ENCODE results near the gene SOX10. TPM values are rescaled to one million over a fixed set of nuclear protein-coding genes. Genes with fewer than 3 reads are reported as not detected.

SOX10 gene
- total RNA-seq, 1 experiment from 2014 or later = not detected

DNA sequence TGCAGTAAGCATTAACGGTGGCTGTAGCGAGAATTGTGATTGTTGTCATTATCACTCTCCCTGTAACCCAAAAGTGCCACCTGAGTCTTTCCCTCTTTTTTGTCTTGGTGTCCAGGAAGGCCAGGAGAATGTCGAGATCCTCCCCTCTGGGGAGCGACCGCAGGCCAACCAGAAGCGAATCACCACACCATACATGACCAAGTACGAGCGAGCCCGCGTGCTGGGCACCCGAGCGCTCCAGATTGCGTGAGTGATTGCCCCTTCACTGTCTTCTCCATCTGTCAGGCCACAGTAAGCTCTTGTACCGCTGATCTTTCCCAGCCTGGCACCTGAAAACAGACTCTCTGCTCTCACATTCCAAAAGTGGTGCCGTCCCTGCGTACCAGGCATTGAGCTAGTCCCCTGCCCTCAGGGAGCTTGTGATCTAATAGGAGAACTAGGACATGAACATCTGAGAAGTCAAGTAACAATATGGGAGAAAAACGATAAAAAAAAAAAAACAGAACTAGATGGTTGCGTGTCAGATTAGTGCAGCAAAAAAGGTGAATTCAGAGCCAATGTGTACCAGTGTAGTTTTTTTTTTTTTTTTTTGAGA is 25.0 kb downstream of the SOX10 start:
- DNase-seq (ENCODE audit: low read depth, low spot score) (no peak), ATAC-seq (no peak)
- no peak overlapping the region for H2AFZ ChIP-seq (ENCODE audit: low read depth, low read length, poor library complexity, severe bottlenecking)
- ChIA-PET CTCF (no interaction called here), POLR2A (interaction anchor here (1.3 kb wide), 1 partner anchor 146 kb away, joined by 5 read pairs; no protein-coding TSS in a partner anchor), RAD21 (ENCODE audit: low non-redundant PET in 1 of 2, low total read pairs in 2 of 2, uncharacterized antibody in 2 of 2, unreplicated experiment in 2 of 2) (no interaction called here)
- intact Hi-C loops (cut with micrococcal nuclease) = no loop called here
- no peaks in the 10 kb centered on the region for H3K9me3 ChIP-seq (ENCODE audit: control insufficient read depth in 1 of 2, insufficient read depth in 1 of 2, low read depth in 1 of 2, low read length in 2 of 2)
- H3K27me3 ChIP-seq (ENCODE audit: insufficient read depth, low read length) = no peaks in the 10 kb centered on the region
- TF ChIP-seq POLR2AphosphoS5 (IDR thresholded peaks at IDR 0.05; ENCODE audit: low read depth, low read length) (no peak), ZFX (IDR thresholded peaks at IDR 0.05) (no peak), REST (IDR thresholded peaks at IDR 0.05; ENCODE audit: low read depth) (no peak), YY1 (IDR thresholded peaks at IDR 0.05; ENCODE audit: extremely low read depth, insufficient replicate concordance, low read depth, low read length) (no peak), FOSL1 (IDR thresholded peaks at IDR 0.05; ENCODE audit: low read depth) (no peak), CBX3 (IDR thresholded peaks at IDR 0.05; ENCODE audit: low read depth) (no peak), ELF1 (IDR thresholded peaks at IDR 0.05; ENCODE audit: borderline replicate concordance, low read depth) (no peak), TCF7L2 (IDR thresholded peaks at IDR 0.05; ENCODE audit: borderline replicate concordance, extremely low read depth, insufficient read depth, insufficient read length) (no peak), SRF (IDR thresholded peaks at IDR 0.05; ENCODE audit: low read depth) (no peak), RAD21 (IDR thresholded peaks at IDR 0.05; ENCODE audit: low read depth) (no peak), EZH2phosphoT487 (IDR thresholded peaks at IDR 0.05; ENCODE audit: borderline replicate concordance) (no peak), SP1 (IDR thresholded peaks at IDR 0.05; ENCODE audit: low read depth) (no peak)
- TF ChIP-seq, protein P1, sequence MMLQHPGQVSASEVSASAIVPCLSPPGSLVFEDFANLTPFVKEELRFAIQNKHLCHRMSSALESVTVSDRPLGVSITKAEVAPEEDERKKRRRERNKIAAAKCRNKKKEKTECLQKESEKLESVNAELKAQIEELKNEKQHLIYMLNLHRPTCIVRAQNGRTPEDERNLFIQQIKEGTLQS (IDR thresholded peaks at IDR 0.05) = no peak
- TF ChIP-seq, protein P2, sequence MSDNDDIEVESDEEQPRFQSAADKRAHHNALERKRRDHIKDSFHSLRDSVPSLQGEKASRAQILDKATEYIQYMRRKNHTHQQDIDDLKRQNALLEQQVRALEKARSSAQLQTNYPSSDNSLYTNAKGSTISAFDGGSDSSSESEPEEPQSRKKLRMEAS (IDR thresholded peaks at IDR 0.05) = no peak
- TF ChIP-seq, protein P3, sequence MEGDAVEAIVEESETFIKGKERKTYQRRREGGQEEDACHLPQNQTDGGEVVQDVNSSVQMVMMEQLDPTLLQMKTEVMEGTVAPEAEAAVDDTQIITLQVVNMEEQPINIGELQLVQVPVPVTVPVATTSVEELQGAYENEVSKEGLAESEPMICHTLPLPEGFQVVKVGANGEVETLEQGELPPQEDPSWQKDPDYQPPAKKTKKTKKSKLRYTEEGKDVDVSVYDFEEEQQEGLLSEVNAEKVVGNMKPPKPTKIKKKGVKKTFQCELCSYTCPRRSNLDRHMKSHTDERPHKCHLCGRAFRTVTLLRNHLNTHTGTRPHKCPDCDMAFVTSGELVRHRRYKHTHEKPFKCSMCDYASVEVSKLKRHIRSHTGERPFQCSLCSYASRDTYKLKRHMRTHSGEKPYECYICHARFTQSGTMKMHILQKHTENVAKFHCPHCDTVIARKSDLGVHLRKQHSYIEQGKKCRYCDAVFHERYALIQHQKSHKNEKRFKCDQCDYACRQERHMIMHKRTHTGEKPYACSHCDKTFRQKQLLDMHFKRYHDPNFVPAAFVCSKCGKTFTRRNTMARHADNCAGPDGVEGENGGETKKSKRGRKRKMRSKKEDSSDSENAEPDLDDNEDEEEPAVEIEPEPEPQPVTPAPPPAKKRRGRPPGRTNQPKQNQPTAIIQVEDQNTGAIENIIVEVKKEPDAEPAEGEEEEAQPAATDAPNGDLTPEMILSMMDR (IDR thresholded peaks at IDR 0.05 in 2 of 3, conservative IDR thresholded peaks at IDR 0.05 in 1 of 3; ENCODE audit: borderline replicate concordance in 1 of 3, insufficient read depth in 1 of 3, low read depth in 2 of 3, low read length in 2 of 3) = no peak
- TF ChIP-seq, protein P4, sequence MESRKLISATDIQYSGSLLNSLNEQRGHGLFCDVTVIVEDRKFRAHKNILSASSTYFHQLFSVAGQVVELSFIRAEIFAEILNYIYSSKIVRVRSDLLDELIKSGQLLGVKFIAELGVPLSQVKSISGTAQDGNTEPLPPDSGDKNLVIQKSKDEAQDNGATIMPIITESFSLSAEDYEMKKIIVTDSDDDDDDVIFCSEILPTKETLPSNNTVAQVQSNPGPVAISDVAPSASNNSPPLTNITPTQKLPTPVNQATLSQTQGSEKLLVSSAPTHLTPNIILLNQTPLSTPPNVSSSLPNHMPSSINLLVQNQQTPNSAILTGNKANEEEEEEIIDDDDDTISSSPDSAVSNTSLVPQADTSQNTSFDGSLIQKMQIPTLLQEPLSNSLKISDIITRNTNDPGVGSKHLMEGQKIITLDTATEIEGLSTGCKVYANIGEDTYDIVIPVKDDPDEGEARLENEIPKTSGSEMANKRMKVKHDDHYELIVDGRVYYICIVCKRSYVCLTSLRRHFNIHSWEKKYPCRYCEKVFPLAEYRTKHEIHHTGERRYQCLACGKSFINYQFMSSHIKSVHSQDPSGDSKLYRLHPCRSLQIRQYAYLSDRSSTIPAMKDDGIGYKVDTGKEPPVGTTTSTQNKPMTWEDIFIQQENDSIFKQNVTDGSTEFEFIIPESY (IDR thresholded peaks at IDR 0.05; ENCODE audit: extremely low read depth, insufficient replicate concordance, low read length) = no peak
- peaks cover 5 to 11% of the 10 kb centered on the region in 2 experiments; a peak in 3 of 4 replicates for H3K4me1 ChIP-seq (ENCODE audit: control insufficient read depth in 1 of 2, insufficient read depth in 2 of 2, low read length in 2 of 2)
- H3K4me2 ChIP-seq (ENCODE audit: low read length) = no peak overlapping the region
- no peak overlapping the region for H3K4me3 ChIP-seq (replicated peaks in 1 of 2; ENCODE audit: low read depth in 1 of 2, low read length in 2 of 2)
- H3K27ac ChIP-seq (ENCODE audit: low read depth, low read length) = no peak overlapping the region
- H3K79me2 ChIP-seq (ENCODE audit: insufficient read depth, low read length) = peaks cover 50% of the 10 kb centered on the region
- no peaks in the 10 kb centered on the region for H3K9me2 ChIP-seq (ENCODE audit: insufficient read depth)
- no TSS peak for BruUV-seq (replicated peaks)
- H3K9ac ChIP-seq (ENCODE audit: low read length) = no peak overlapping the region
- no peaks in the 10 kb centered on the region for H4K20me1 ChIP-seq (ENCODE audit: insufficient read depth)
- H3K36me3 ChIP-seq (ENCODE audit: control insufficient read depth in 1 of 2, insufficient read depth in 2 of 2, low read length in 2 of 2) = peaks cover 39 to 44% of the 10 kb centered on the region in 2 experiments
